WTC11 (cell line): ENCODE data around the gene GSX1. TPM values are rescaled to one million over a fixed set of nuclear protein-coding genes. Genes with fewer than 3 reads are reported as not detected.

Experiments used
- ATAC-seq: fragments of 200-7000 bp; cut with Tn5 transposase; 2 replicates; pipeline ENCODE4 v1.10.0; 2021; ENCODE audit warnings: mild to moderate bottlenecking, moderate library complexity
- CTCF ChIA-PET: fragments of 300-600 bp; sonication (Branson Sonifier 250); formaldehyde crosslinking; loops from one replicate; lab custom pipeline; 2021; ENCODE audit warnings: antibody characterized with exemption; lab: Charles Lee
- POLR2A ChIA-PET: fragments of 350-600 bp; sonication (Branson Sonifier 250); formaldehyde crosslinking; loops from one replicate; lab custom pipeline; 2021; ENCODE audit warnings: antibody characterized with exemption; lab: Charles Lee
- DNase-seq: peaks from one replicate; pipeline ENCODE4 v3.0.0; 2021; ENCODE audit warnings: low spot score
- H3K27ac Mint-ChIP-seq: 2 replicates; pipeline ENCODE4 v1.8.0; 2021; ENCODE audit warnings: mixed read lengths
- H3K27me3 Mint-ChIP-seq: 2 replicates; pipeline ENCODE4 v1.8.0; 2021; ENCODE audit warnings: low read depth, mild to moderate bottlenecking, moderate library complexity, mixed read lengths
- H3K36me3 Mint-ChIP-seq: 2 replicates; pipeline ENCODE4 v1.8.0; 2021; ENCODE audit warnings: mixed read lengths
- H3K4me1 Mint-ChIP-seq: 2 replicates; pipeline ENCODE4 v1.8.0; 2022; ENCODE audit warnings: mixed read lengths
- H3K4me3 Mint-ChIP-seq: 2 replicates; pipeline ENCODE4 v1.8.0; 2021; ENCODE audit warnings: mild to moderate bottlenecking, moderate library complexity, mixed read lengths
- H3K9me3 Mint-ChIP-seq: 2 replicates; pipeline ENCODE4 v1.8.0; 2021; ENCODE audit warnings: mixed read lengths
- ATF6 ChIP-seq: sonication (generic); formaldehyde crosslinking; IDR thresholded peaks from 2 replicates; pipeline ENCODE4 v1.8.1; 2023; ENCODE audit warnings: mild to moderate bottlenecking, missing genetic modification reagents
- ELF4 ChIP-seq: sonication (generic); formaldehyde crosslinking; IDR thresholded peaks from 2 replicates; pipeline ENCODE4 v1.8.1; 2022; ENCODE audit warnings: low read depth, mild to moderate bottlenecking, moderate library complexity, missing genetic modification reagents
- ERG ChIP-seq: fragments of 250-450 bp; sonication (Bioruptor Pico); IDR thresholded peaks from 2 replicates; pipeline ENCODE4 v1.8.0; 2021; ENCODE audit warnings: mild to moderate bottlenecking
- ESRRA ChIP-seq: sonication (generic); formaldehyde crosslinking; IDR thresholded peaks from 2 replicates; pipeline ENCODE4 v1.8.1; 2022; ENCODE audit warnings: mild to moderate bottlenecking, missing genetic modification reagents, borderline replicate concordance
- FOXK1 ChIP-seq: sonication (generic); formaldehyde crosslinking; IDR thresholded peaks from 2 replicates; pipeline ENCODE4 v1.8.0; 2022; ENCODE audit warnings: mild to moderate bottlenecking, moderate library complexity, missing genetic modification reagents
- GRHL2 ChIP-seq: fragments of 250-450 bp; sonication (Bioruptor Pico); IDR thresholded peaks from 2 replicates; pipeline ENCODE4 v1.8.0; 2022; ENCODE audit warnings: mild to moderate bottlenecking, moderate library complexity; ENCODE audit not compliant: insufficient replicate concordance, severe bottlenecking
- IRF1 ChIP-seq: sonication (generic); formaldehyde crosslinking; IDR thresholded peaks from 2 replicates; pipeline ENCODE4 v1.8.0; 2023; ENCODE audit warnings: missing genetic modification reagents
- KAT7 ChIP-seq: sonication (generic); formaldehyde crosslinking; IDR thresholded peaks from 2 replicates; pipeline ENCODE4 v1.8.1; 2023; ENCODE audit warnings: missing genetic modification reagents, mild to moderate bottlenecking, borderline replicate concordance
- MXD4 ChIP-seq: fragments of 250-450 bp; sonication (Bioruptor Pico); IDR thresholded peaks from 2 replicates; pipeline ENCODE4 v1.8.0; 2021; ENCODE audit warnings: mild to moderate bottlenecking, moderate library complexity, borderline replicate concordance
- OVOL2 ChIP-seq: fragments of 250-450 bp; sonication (Bioruptor Pico); IDR thresholded peaks from 2 replicates; pipeline ENCODE4 v1.9.0; 2021; ENCODE audit warnings: mild to moderate bottlenecking, borderline replicate concordance
- PRRX2 ChIP-seq: fragments of 250-450 bp; sonication (Bioruptor Pico); IDR thresholded peaks from 2 replicates; pipeline ENCODE4 v1.8.0; 2021; ENCODE audit warnings: mild to moderate bottlenecking
- RELA ChIP-seq: sonication (generic); formaldehyde crosslinking; IDR thresholded peaks from 2 replicates; pipeline ENCODE4 v1.8.1; 2022; ENCODE audit warnings: missing genetic modification reagents, mild to moderate bottlenecking, borderline replicate concordance
- SMAD3 ChIP-seq: sonication (generic); formaldehyde crosslinking; IDR thresholded peaks from 2 replicates; pipeline ENCODE4 v1.8.0; 2022; ENCODE audit warnings: missing genetic modification reagents, mild to moderate bottlenecking, borderline replicate concordance
- SMAD4 ChIP-seq: sonication (generic); formaldehyde crosslinking; IDR thresholded peaks from 2 replicates; pipeline ENCODE4 v1.8.0; 2022; ENCODE audit warnings: mild to moderate bottlenecking, missing genetic modification reagents
- ZNF423 ChIP-seq: fragments of 250-450 bp; sonication (Bioruptor Pico); IDR thresholded peaks from 2 replicates; pipeline ENCODE4 v2.1.2; 2022; ENCODE audit warnings: mild to moderate bottlenecking, moderate library complexity
- ZNF532 ChIP-seq: fragments of 250-450 bp; sonication (Bioruptor Pico); IDR thresholded peaks from 2 replicates; pipeline ENCODE4 v1.9.0; 2021; ENCODE audit warnings: mild to moderate bottlenecking, borderline replicate concordance
- total RNA-seq: library from RNA; stranded (reverse); gene quantifications from 3 replicates; pipeline ENCODE4 v1.2.3, GENCODE V29; 2021
- TF ChIP-seq, protein P1 (sequence below): fragments of 250-450 bp; sonication (Bioruptor Pico); IDR thresholded peaks from 2 replicates; pipeline ENCODE4 v1.9.0; 2021; ENCODE audit warnings: moderate library complexity, mild to moderate bottlenecking, inconsistent platforms, borderline replicate concordance
- TF ChIP-seq, protein P2 (sequence below): sonication (generic); formaldehyde crosslinking; IDR thresholded peaks from 2 replicates; pipeline ENCODE4 v1.8.1; 2023; ENCODE audit warnings: mild to moderate bottlenecking, missing genetic modification reagents, moderate library complexity

Gene GSX1
- total RNA-seq, 1 experiment from 2014 or later = not detected

- TF ChIP-seq ATF6 (CRISPR knock-in tag) = no peak
- TF ChIP-seq, protein P1, sequence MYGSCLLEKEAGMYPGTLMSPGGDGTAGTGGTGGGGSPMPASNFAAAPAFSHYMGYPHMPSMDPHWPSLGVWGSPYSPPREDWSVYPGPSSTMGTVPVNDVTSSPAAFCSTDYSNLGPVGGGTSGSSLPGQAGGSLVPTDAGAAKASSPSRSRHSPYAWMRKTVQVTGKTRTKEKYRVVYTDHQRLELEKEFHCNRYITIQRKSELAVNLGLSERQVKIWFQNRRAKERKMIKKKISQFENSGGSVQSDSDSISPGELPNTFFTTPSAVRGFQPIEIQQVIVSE = no peak
- no peak for TF ChIP-seq IRF1
- TF ChIP-seq, protein P2, sequence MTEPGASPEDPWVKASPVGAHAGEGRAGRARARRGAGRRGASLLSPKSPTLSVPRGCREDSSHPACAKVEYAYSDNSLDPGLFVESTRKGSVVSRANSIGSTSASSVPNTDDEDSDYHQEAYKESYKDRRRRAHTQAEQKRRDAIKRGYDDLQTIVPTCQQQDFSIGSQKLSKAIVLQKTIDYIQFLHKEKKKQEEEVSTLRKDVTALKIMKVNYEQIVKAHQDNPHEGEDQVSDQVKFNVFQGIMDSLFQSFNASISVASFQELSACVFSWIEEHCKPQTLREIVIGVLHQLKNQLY (CRISPR knock-in tag) = no peak
Measured at GRCh38 chr13:27833206-27833605, 40.9 kb downstream of the GSX1 start (continued).

- ATAC-seq = no peak
- CTCF ChIA-PET = interaction anchor here (0.6 to 0.8 kb wide), 2 partner anchors 23 to 61 kb away, joined by 3 read pairs; no protein-coding TSS in a partner anchor
- no peak for TF ChIP-seq SMAD3 (CRISPR knock-in tag)
- TF ChIP-seq ESRRA = no peak
- TF ChIP-seq ELF4 = no peak
- no peak for TF ChIP-seq ZNF423
- TF ChIP-seq RELA = no peak
- H3K27ac Mint-ChIP-seq = no peak overlapping the region
- H3K36me3 Mint-ChIP-seq = no peaks in the 10 kb centered on the region
- no peak overlapping the region for H3K4me3 Mint-ChIP-seq
- no peak for DNase-seq
- no peaks in the 10 kb centered on the region for H3K9me3 Mint-ChIP-seq
- POLR2A ChIA-PET = no interaction called here
- H3K4me1 Mint-ChIP-seq = no peaks in the 10 kb centered on the region
- peaks cover 61% of the 10 kb centered on the region for H3K27me3 Mint-ChIP-seq
Measured at GRCh38 chr13:27834095-27834494, 41.8 kb downstream of the GSX1 start.

DNA sequence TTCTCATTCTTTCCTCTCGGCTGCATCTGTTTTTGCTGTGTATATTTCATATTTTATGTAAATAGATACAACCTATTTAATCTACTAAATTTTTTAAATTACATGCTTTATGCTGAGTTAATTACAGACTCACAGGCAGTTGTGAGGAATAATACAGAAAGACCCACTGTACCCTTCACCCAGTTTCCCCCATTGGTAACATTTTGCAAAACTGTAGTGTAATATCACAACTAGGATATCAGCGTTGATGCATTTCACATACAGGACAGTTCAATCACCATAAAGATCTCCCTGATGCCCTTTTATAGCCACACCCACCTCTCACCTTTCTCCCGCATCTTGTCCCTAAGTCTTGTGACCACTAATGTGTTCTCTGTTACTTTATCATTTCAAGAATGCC is 43.5 kb downstream of the GSX1 start:
- H3K27ac Mint-ChIP-seq = no peak overlapping the region
- TF ChIP-seq OVOL2 = no peak
- TF ChIP-seq ZNF532 (CRISPR knock-in tag) = no peak
- TF ChIP-seq ZNF423 = no peak
- TF ChIP-seq SMAD4 = no peak
- no peak for TF ChIP-seq KAT7 (CRISPR knock-in tag)
- TF ChIP-seq GRHL2 (CRISPR knock-in tag) = no peak
- TF ChIP-seq MXD4 (CRISPR knock-in tag) = no peak
- no peak for TF ChIP-seq PRRX2
- no peak for TF ChIP-seq ERG (CRISPR knock-in tag)
- TF ChIP-seq FOXK1 = no peak
- TF ChIP-seq, all 79 proteins: peak for 0
- CTCF ChIA-PET = interaction anchor here (1.5 kb wide), 1 partner anchor 9 kb away, joined by 5 read pairs; no protein-coding TSS in a partner anchor
- Mint-ChIP-seq H3K36me3 (no peaks in the 10 kb centered on the region), H3K4me3 (no peak overlapping the region), H3K27me3 (peaks cover 44% of the 10 kb centered on the region), H3K4me1 (no peaks in the 10 kb centered on the region), H3K9me3 (0 out of 2 replicates have a peak, but pooled peaks cover 4% of the 10 kb centered on the region)
- ATAC-seq = no peak
- POLR2A ChIA-PET = no interaction called here
- no peak for DNase-seq
